ENCODE measurements around the gene IL31.

IL31 gene

DNA sequence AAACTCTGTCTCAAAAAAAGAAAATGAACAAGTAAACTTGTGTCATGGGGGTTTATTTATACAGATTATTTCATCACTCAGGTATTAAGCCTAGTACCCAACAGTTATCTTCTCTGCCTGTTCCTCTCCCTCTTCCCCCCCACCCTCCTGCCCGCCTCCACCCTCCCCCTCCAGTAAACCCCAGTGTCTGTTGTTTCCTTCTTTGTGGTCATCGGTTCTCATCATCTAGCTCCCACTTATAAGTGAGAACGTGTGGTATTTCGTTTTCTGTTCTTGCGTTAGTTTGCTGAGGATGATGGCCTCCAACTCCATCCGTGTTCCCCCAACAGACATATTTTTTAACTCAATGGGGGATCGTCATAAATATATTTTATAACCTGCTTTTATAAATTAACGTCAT lies 12.3 kb downstream of the IL31 start:
- Histone ChIP-seq H3K4me3 (ENCODE audit: low read length) (no peak overlapping the region), H3K27ac (ENCODE audit: low read depth, low read length) (no peak overlapping the region), H3K27me3 (ENCODE audit: control insufficient read depth, insufficient read depth, low read length) (no peaks in the 10 kb centered on the region), H3K4me1 (ENCODE audit: control insufficient read depth, insufficient read depth, low read length) (no peaks in the 10 kb centered on the region), H3K9ac (ENCODE audit: low read length) (no peak overlapping the region), H3K36me3 (ENCODE audit: control insufficient read depth, insufficient read depth, low read length) (no peaks in the 10 kb centered on the region)

DNA sequence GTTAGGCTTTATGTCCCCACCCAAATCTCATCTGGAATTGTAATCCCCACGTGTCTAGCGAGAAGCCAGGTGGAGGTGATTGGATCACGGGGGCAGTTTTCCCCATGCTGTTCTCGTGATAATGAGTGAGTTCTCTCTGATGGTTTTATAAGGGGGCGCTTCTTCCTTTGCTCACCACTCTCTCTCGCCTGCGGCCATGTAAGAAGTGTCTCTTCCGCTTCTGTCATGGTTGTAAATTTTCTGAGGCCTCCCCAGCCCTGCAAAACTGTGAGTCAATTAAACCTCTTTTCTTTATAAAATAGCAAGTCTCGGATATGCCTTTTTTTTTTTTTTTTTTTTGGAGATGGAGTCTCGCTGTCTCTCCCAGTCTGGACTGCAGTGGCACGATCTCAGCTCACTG lies 13.3 kb downstream of the IL31 start:
- H3K27ac ChIP-seq (ENCODE audit: low read depth, low read length) = no peak overlapping the region
- no peak overlapping the region for H3K4me3 ChIP-seq (ENCODE audit: low read length)
- no peaks in the 10 kb centered on the region for H3K36me3 ChIP-seq (ENCODE audit: control insufficient read depth, insufficient read depth, low read length)
- H3K27me3 ChIP-seq (ENCODE audit: control insufficient read depth, insufficient read depth, low read length) = no peaks in the 10 kb centered on the region
- no peaks in the 10 kb centered on the region for H3K4me1 ChIP-seq (ENCODE audit: control insufficient read depth, insufficient read depth, low read length)
- H3K9ac ChIP-seq (ENCODE audit: low read length) = no peak overlapping the region

DNA sequence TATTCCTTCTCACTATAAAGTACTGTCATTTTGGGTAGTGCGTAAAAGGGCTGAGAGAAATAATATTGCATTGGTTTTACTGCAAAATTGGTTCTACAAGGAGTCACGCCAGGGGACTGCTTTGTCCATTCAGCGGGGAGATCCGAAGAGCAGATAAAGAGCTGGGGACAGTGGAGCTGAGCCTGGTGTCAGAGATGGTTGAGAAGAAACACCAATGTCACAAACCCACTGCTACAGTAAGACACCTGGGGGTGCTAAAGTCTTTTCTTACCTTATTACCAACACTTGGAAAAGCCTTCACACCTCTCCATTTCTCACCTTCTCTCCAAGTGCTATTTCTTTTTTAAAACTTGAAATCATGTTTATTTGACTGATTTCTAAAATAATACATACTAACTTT lies 14.1 kb downstream of the IL31 start:
- Histone ChIP-seq H3K27ac (ENCODE audit: low read depth, low read length) (no peak overlapping the region), H3K4me1 (ENCODE audit: control insufficient read depth, insufficient read depth, low read length) (no peaks in the 10 kb centered on the region)

DNA sequence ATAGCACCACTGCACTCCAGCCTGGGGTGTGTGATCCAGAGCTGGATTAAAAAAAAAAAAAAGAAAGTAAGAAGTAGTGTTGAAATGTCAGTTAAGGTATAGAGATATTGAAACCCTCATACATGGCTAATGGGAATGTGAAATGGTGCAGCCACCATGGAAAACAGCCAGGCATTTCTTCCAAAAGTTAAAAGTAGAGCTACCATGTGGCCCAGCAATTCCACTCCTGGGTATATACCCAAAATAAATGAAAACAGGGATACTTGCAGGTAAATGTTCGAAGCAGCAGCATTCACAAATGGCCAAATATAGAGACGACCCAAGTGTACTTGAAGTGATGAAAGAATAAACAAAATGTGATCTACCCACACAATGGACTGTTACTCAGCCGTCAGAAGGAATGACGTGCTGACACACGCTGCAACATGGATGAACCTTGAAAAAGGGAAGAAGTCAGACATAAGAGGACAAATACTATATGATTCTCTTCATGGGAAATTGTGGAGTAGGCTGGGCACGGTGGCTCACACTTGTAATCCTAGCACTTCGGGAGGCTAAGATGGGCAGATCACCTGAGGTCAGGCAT lies 15.2 kb downstream of the IL31 start:
- no peaks in the 10 kb centered on the region for H3K36me3 ChIP-seq (ENCODE audit: control insufficient read depth, insufficient read depth, low read length)
- no peak overlapping the region for H3K4me3 ChIP-seq (ENCODE audit: low read length)
- no peak overlapping the region for H3K9ac ChIP-seq (ENCODE audit: low read length)
- no peaks in the 10 kb centered on the region for H3K27me3 ChIP-seq (ENCODE audit: control insufficient read depth, insufficient read depth, low read length)
- H3K4me1 ChIP-seq (ENCODE audit: control insufficient read depth, insufficient read depth, low read length) = no peaks in the 10 kb centered on the region
- H3K27ac ChIP-seq (ENCODE audit: low read depth, low read length) = no peak overlapping the region

More for the DNA sequence above, 14.1 kb downstream of the IL31 start:
- Histone ChIP-seq H3K9ac (ENCODE audit: low read length) (no peak overlapping the region), H3K4me3 (ENCODE audit: low read length) (no peak overlapping the region), H3K27me3 (ENCODE audit: control insufficient read depth, insufficient read depth, low read length) (no peaks in the 10 kb centered on the region), H3K36me3 (ENCODE audit: control insufficient read depth, insufficient read depth, low read length) (no peaks in the 10 kb centered on the region)

DNA sequence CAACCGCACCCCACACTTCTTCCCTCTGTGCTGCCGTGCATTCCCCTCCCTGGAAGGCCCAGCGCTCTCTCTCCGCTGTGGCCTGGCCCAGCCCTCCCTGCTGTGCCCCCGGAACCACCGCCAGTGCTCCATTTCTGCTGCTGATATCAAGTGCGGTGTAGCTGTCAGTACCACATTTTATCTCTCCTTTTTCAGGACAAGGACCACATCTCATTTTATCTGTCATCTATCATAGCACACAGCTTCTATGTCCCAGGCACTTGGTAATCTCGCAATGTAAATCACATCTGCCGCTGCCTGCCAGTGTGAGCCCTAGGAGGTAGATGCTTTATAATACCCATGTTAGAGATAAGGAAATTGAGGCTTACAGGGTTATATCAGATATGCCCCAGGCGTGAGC lies 18.3 kb downstream of the IL31 start:
- no peak overlapping the region for H3K4me3 ChIP-seq (ENCODE audit: low read length)
- no peaks in the 10 kb centered on the region for H3K36me3 ChIP-seq (ENCODE audit: control insufficient read depth, insufficient read depth, low read length)
- H3K27ac ChIP-seq (ENCODE audit: low read depth, low read length) = no peak overlapping the region
- no peaks in the 10 kb centered on the region for H3K27me3 ChIP-seq (ENCODE audit: control insufficient read depth, insufficient read depth, low read length)
- no peaks in the 10 kb centered on the region for H3K4me1 ChIP-seq (ENCODE audit: control insufficient read depth, insufficient read depth, low read length)
- H3K9ac ChIP-seq (ENCODE audit: low read length) = no peak overlapping the region

DNA sequence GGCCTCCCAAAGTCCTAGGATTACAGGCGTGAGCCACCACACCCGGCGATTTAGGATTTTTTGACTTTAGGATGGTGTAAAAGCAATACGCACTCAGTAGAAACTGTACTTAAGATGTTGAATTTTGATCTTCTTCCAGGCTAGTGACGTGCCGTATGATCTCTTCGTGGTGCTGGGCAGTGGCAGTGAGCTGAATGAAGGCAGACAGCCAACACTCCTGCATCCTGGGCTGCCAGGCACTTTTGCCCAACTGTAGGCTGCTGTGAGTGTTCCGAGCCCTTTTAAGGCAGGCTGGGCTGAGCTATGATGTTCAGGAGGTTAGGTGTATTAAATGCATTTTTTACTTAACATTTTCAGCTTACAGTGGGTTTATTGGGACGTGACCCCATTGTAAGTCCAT lies 21.3 kb downstream of the IL31 start:
- H3K9ac ChIP-seq (ENCODE audit: low read length) = no peak overlapping the region
- no peaks in the 10 kb centered on the region for H3K36me3 ChIP-seq (ENCODE audit: control insufficient read depth, insufficient read depth, low read length)
- H3K4me3 ChIP-seq (ENCODE audit: low read length) = no peak overlapping the region
- no peaks in the 10 kb centered on the region for H3K27me3 ChIP-seq (ENCODE audit: control insufficient read depth, insufficient read depth, low read length)
- no peak overlapping the region for H3K27ac ChIP-seq (ENCODE audit: low read depth, low read length)
- no peaks in the 10 kb centered on the region for H3K4me1 ChIP-seq (ENCODE audit: control insufficient read depth, insufficient read depth, low read length)

DNA sequence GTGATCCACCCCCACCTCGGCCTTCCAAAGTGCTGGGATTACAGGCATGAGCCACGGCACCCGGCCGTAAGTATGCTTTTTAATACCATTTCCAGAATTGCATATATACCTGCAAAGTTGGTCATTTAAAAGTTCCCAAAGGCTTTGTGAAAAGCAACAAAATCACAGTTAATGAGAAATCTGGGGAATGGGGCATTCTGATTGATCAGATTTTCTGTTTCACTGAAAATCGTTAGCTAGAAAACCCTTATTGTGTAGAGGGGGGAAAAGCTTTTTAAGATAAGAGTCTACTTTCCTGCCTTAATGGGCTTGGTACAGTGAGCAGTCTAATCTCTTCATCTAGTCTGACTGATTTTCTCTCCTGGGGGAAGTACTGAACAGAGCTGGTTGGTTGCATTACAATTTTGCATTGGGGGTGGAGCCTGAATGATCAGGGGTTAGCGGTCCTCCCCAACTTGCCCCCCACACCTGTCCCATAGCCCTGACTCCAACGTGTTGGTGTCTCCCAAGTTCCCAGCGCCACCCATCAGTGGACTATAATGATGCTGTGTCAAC lies 23.8 kb downstream of the IL31 start:
- no peak overlapping the region for H3K9ac ChIP-seq (ENCODE audit: low read length)
- no peak overlapping the region for H3K27ac ChIP-seq (ENCODE audit: low read depth, low read length)
- no peaks in the 10 kb centered on the region for H3K4me1 ChIP-seq (ENCODE audit: control insufficient read depth, insufficient read depth, low read length)
- no peaks in the 10 kb centered on the region for H3K27me3 ChIP-seq (ENCODE audit: control insufficient read depth, insufficient read depth, low read length)
- no peaks in the 10 kb centered on the region for H3K36me3 ChIP-seq (ENCODE audit: control insufficient read depth, insufficient read depth, low read length)
- no peak overlapping the region for H3K4me3 ChIP-seq (ENCODE audit: low read length)

DNA sequence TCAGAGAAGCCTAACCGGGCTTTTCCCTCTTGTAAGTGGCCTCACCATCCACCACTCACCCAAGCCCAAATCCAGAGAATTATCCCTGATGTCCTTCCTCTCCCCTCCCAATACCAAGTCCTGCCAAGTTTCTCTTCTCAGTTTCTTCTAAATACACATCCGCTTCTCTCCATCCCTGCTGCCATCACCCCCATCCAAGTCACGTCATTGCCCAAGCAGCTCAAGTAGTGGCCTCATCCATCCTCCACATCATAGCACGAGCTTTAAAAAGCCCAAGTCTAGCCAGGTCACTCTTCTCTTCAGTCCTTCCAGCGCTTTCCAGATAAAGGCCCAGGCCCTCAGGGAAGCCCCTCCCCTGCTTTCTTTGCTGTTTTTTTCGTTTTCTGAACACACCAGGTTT lies 25.4 kb downstream of the IL31 start:
- Histone ChIP-seq H3K4me1 (ENCODE audit: control insufficient read depth, insufficient read depth, low read length) (no peaks in the 10 kb centered on the region), H3K4me3 (ENCODE audit: low read length) (no peak overlapping the region), H3K27ac (ENCODE audit: low read depth, low read length) (no peak overlapping the region), H3K36me3 (ENCODE audit: control insufficient read depth, insufficient read depth, low read length) (no peaks in the 10 kb centered on the region), H3K9ac (ENCODE audit: low read length) (no peak overlapping the region), H3K27me3 (ENCODE audit: control insufficient read depth, insufficient read depth, low read length) (no peaks in the 10 kb centered on the region)

DNA sequence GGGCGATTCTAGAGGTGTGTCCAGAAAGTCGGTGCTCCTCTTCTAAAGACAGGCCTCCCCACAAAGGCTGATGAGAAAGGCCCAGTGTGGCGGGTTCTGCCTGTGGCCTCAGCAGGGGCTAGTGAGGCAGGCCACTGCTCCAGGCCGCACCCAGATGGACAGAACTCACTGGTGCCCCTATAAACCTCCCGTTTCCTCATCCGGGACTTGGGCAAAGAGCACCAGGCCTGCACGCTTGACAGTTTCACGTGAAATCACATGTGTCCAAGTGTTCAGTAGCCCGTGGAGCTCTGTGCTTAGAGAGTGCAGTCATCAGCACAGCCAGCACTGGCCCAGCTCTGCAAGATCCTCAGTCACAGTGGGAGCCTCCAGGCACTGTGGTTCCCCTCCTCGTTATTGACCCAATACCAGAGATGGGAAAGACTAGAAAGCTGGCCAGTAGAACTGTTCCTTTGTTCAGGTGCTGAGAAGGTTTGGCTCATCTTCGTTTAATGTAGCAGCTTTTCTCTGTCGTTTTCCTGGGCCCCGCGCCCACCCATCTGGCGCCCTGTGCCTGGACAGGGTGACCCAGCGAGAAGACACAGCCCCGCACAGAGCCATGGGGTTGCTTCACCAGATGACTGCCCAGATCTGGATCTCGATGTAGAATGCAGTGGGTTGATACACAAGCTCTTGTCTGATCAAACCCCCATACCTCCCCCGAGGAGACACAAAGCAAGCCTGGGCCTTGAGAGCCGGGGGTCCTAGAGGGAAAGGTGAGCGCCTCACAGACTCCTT lies 26.3 kb downstream of the IL31 start:
- no peaks in the 10 kb centered on the region for H3K4me1 ChIP-seq (ENCODE audit: control insufficient read depth, insufficient read depth, low read length)
- H3K27me3 ChIP-seq (ENCODE audit: control insufficient read depth, insufficient read depth, low read length) = no peaks in the 10 kb centered on the region
- H3K9ac ChIP-seq (ENCODE audit: low read length) = no peak overlapping the region
- H3K36me3 ChIP-seq (ENCODE audit: control insufficient read depth, insufficient read depth, low read length) = peaks cover 8% of the 10 kb centered on the region
- no peak overlapping the region for H3K27ac ChIP-seq (ENCODE audit: low read depth, low read length)
- no peak overlapping the region for H3K4me3 ChIP-seq (ENCODE audit: low read length)

DNA sequence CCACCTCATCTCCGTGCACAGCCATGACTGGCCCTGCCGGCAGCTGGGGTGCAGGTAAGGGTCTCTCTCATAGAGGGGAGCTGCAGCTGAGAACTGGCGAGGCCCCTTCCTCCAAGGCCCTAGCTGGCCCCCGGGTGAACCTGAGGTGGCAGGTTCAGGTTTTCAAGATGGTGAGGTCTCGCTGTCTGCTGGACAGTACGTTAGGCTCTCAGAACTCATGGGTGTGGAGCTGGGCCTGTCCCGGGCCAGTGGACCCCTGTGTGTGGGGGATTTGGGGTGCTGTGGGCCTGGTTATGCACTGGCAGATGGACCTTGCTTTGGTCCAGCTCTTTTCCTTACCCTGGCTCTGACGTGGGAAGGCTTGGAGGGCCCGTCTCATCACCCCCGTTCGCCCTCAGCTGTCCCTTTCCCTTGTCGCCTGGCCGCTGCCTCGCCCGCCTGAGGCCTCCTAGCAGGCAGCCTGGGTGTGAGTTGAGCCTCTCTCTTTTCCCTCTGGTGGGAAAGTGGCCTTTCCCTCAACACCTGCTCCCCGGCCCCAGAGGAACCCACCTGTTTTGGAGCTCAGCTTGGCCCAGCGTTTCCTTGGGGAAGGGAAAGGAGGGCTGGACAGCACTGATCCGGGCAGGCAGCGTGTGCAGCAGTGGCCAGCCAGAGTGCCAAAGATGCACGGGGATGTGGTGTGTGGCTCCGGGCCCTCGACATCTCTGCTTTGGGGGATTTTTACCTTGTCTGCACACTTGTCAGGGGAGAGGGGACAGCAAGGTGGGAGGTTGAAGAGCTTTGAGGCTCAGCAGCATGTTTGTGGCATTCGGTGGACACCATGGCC lies 28.3 kb downstream of the IL31 start:
- Histone ChIP-seq H3K27ac (ENCODE audit: low read depth, low read length) (no peak overlapping the region), H3K9ac (ENCODE audit: low read length) (no peak overlapping the region), H3K4me1 (ENCODE audit: control insufficient read depth, insufficient read depth, low read length) (no peaks in the 10 kb centered on the region), H3K36me3 (ENCODE audit: control insufficient read depth, insufficient read depth, low read length) (peaks cover 27% of the 10 kb centered on the region), H3K4me3 (ENCODE audit: low read length) (no peak overlapping the region), H3K27me3 (ENCODE audit: control insufficient read depth, insufficient read depth, low read length) (no peaks in the 10 kb centered on the region)

DNA sequence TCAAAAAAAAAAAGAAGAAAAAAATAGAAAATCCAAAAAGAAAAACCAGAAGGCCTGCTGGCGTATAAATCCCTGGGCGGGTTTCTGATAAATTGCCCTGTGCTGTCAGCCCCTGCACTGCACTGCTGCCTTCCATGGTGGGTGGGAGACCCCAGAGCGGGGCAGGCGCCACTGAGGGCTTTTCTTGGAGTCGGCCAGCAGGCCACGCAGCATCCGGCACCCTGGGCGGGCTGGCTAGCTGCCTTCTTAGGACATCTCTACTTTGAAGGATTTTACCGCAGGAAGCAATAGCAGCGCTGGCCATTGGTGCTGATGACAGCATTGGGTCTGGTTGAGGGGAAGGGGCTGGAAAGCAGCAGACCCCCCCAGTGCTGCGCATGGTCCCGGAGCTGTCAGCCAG lies 29.1 kb downstream of the IL31 start:
- no peak overlapping the region for H3K9ac ChIP-seq (ENCODE audit: low read length)
- H3K4me1 ChIP-seq (ENCODE audit: control insufficient read depth, insufficient read depth, low read length) = no peaks in the 10 kb centered on the region
- H3K27ac ChIP-seq (ENCODE audit: low read depth, low read length) = no peak overlapping the region
- H3K27me3 ChIP-seq (ENCODE audit: control insufficient read depth, insufficient read depth, low read length) = no peaks in the 10 kb centered on the region
- no peak overlapping the region for H3K4me3 ChIP-seq (ENCODE audit: low read length)
- peaks cover 30% of the 10 kb centered on the region for H3K36me3 ChIP-seq (ENCODE audit: control insufficient read depth, insufficient read depth, low read length)

DNA sequence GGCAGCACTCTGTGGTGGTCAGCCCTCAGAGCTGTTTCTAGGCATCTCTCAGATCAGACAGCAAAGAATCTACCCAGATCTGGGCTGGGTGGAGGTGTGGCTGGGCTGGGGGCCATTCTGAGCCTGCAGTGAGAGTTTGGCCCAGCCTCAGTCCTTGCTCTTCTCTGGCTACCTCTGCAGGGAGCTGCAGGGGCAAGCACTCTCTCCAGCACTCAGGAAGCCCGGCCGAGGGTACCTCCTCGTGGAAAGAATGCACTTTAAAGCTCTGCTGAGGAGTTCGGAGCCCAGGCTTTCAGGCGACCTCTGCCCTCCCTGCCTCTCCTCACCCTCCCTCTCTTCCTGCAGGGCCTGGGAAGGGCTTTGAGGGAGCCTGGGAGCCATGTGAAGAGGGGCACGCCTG lies 31.2 kb downstream of the IL31 start:
- Histone ChIP-seq H3K27me3 (ENCODE audit: control insufficient read depth, insufficient read depth, low read length) (no peaks in the 10 kb centered on the region), H3K9ac (ENCODE audit: low read length) (no peak overlapping the region), H3K4me3 (ENCODE audit: low read length) (no peak overlapping the region), H3K36me3 (ENCODE audit: control insufficient read depth, insufficient read depth, low read length) (peaks cover 47% of the 10 kb centered on the region), H3K27ac (ENCODE audit: low read depth, low read length) (no peak overlapping the region), H3K4me1 (ENCODE audit: control insufficient read depth, insufficient read depth, low read length) (no peaks in the 10 kb centered on the region)
